Measurements from ENCODE around the gene BIRC2.
"Not testable (repeated sequence)": the region's sequence is repeated elsewhere in the genome, so short reads cannot be mapped to it uniquely, and the experiment has no call there.

The BIRC2 gene

DNA sequence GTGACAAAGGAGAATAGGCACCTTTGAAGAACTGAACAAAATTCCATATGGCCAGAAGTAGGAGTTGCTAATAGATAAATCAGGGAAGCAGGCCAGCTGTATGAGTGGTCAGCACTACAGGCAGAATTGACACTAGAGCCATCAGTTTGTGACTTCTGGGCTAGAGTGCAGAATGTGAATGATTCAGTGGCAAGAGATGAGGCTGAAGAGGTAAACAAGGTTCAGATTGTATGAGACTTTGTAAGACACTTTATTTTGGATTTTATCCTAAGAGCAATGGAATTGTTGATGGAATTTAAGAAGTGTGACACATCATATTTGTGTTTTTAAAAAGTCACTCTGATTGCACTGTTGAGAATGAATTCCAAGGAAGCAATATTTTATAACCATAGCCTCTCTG is 16.8 kb upstream of the BIRC2 start:
- DNase-seq (ENCODE audit: extremely low spot score): no peak
- ChIA-PET CTCF (no interaction called here), POLR2A (no interaction called here)
- TF ChIP-seq ELF4 (IDR thresholded peaks at IDR 0.05): no peak

- ChIA-PET CTCF (interaction anchor here (2.4 kb wide), 1 partner anchor 11 kb away, joined by 12 read pairs; no protein-coding TSS in a partner anchor), POLR2A (no interaction called here)
- TF ChIP-seq FOXM1 (IDR thresholded peaks at IDR 0.05; ENCODE audit: borderline replicate concordance) (no peak), FOXA1 (IDR thresholded peaks at IDR 0.05) (no peak), PKNOX1 (IDR thresholded peaks at IDR 0.05) (no peak), FOXK2 (IDR thresholded peaks at IDR 0.05) (no peak), ELF4 (IDR thresholded peaks at IDR 0.05) (no peak), CTBP1 (IDR thresholded peaks at IDR 0.05; ENCODE audit: borderline replicate concordance) (no peak), LEF1 (IDR thresholded peaks at IDR 0.05; ENCODE audit: borderline replicate concordance) (no peak), L3MBTL2 (conservative IDR thresholded peaks at IDR 0.05) (no peak), ZNF384 (IDR thresholded peaks at IDR 0.05) (no peak)
- no peak for DNase-seq (ENCODE audit: extremely low spot score)
These were observed 15.7 kb upstream of the BIRC2 start for GRCh38 chr11:102331341-102331740.

DNA sequence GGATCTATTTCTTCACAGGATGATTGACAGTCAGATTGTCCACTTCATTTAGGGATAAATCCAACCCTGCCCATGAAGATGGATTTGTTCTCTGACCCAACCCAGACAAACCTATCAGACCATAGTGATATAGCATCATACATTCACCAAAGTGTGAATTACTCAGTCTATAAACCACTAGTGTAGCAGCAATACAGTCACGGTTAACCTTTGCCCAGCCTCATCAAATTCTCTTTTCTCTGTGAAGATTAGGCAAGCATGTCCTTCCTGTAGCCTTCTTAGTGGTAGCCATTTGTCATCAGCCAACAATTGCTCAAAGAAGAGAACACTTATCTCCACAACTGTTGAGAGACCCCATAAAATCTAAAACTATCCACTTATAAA is 14.4 kb upstream of the BIRC2 start:
- ChIA-PET CTCF (interaction anchor here (2.4 kb wide), 1 partner anchor 9 kb away, joined by 12 read pairs; no protein-coding TSS in a partner anchor), POLR2A (no interaction called here)
- no peak for DNase-seq (ENCODE audit: extremely low spot score)
- TF ChIP-seq PKNOX1 (IDR thresholded peaks at IDR 0.05): 0 out of 2 replicates have a peak, but pooled peaks have one; percentile 32
- no peak for TF ChIP-seq CTBP1 (IDR thresholded peaks at IDR 0.05; ENCODE audit: borderline replicate concordance)
- TF ChIP-seq LEF1 (IDR thresholded peaks at IDR 0.05; ENCODE audit: borderline replicate concordance): no peak

DNA sequence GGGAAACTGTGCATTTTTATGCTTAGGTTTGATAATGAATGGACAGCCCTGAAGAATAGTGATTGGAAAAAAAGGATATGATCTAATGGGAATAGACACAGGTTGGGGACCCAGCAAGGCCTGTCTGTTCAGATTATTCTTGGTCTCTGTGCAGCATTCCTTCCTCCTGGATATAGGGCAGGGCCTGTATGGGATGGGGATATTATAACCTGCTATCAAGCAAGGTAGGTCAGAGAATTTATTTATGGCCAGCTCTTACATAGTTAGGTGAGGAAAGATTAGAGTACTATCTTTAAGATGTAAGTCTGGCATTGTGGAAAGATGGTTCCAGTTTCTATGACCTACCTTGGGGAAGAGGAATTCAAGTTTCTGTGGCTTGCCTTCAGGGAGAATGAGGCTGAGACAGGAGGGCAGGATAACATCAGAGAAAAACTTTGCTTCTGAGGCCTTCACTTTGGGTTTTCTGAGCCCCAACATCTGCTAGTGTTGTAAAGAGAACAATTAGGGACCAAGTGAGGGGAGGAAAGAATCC is 8.5 kb upstream of the BIRC2 start:
- CTCF ChIA-PET: no interaction called here
- POLR2A ChIA-PET: no interaction called here
- TF ChIP-seq CTBP1 (IDR thresholded peaks at IDR 0.05; ENCODE audit: borderline replicate concordance) (no peak), SUZ12 (IDR thresholded peaks at IDR 0.05) (no peak), FOXM1 (IDR thresholded peaks at IDR 0.05; ENCODE audit: borderline replicate concordance) (no peak), ZNF384 (IDR thresholded peaks at IDR 0.05) (no peak), FOXA1 (IDR thresholded peaks at IDR 0.05) (no peak), FOXK2 (IDR thresholded peaks at IDR 0.05) (no peak), ARNT (IDR thresholded peaks at IDR 0.05) (no peak), BHLHE40 (IDR thresholded peaks at IDR 0.05; ENCODE audit: borderline replicate concordance) (no peak), PKNOX1 (IDR thresholded peaks at IDR 0.05) (no peak), LEF1 (IDR thresholded peaks at IDR 0.05; ENCODE audit: borderline replicate concordance) (no peak)
- no peak for DNase-seq (ENCODE audit: extremely low spot score)

GRCh38 chr11:102341311-102341710 is 5.7 kb upstream of the BIRC2 start:
- CTCF ChIA-PET: interaction anchor here (1.1 to 3.4 kb wide), 9 partner anchors 9 to 325 kb away, joined by 3 to 17 read pairs (median 11); no protein-coding TSS in a partner anchor
- POLR2A ChIA-PET; DNase-seq (ENCODE audit: extremely low spot score): not testable (repeated sequence)

- DNase-seq (ENCODE audit: extremely low spot score): peak; percentile 67
- ChIA-PET POLR2A (no interaction called here), CTCF (interaction anchor here (0.6 to 3.4 kb wide), 14 partner anchors 9 to 324 kb away, joined by 3 to 17 read pairs (median 5); no protein-coding TSS in a partner anchor)
- TF ChIP-seq PKNOX1 (IDR thresholded peaks at IDR 0.05) (peak; percentile 55), FOXK2 (IDR thresholded peaks at IDR 0.05) (no peak)
These were observed 5.1 kb upstream of the BIRC2 start for GRCh38 chr11:102341844-102342318.

DNA sequence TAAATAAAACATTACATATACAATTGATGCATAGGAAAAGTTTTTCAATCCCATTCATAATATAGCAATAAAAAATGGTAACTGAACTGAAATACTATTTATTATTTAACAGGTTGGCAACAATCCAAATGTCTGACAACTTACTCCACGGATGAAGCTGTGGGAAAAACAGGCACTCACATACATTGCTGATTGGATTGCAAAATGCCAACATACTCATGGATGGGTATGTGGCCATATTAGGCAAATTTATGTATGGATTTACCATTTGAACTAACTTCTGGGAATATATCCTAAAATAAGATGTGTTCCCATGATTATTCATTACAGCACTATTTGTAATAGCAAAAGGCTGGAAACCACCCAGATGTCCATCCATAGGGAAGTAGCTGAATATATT is 3.2 kb upstream of the BIRC2 start:
- no peak for DNase-seq (ENCODE audit: extremely low spot score)
- TF ChIP-seq ELF4 (IDR thresholded peaks at IDR 0.05): no peak
- ChIA-PET CTCF (interaction anchor here (0.7 to 3.4 kb wide), 3 partner anchors 52 to 322 kb away, joined by 3 to 16 read pairs (median 8); no protein-coding TSS in a partner anchor), POLR2A (no interaction called here)

- DNase-seq (ENCODE audit: extremely low spot score): no peak
- TF ChIP-seq PKNOX1 (IDR thresholded peaks at IDR 0.05) (peak; percentile 37; the same call in 1 of the 2 replicates), FOXM1 (IDR thresholded peaks at IDR 0.05; ENCODE audit: borderline replicate concordance) (no peak)
- CTCF ChIA-PET: interaction anchor here (0.7 to 2.7 kb wide), 2 partner anchors 45 to 267 kb away, joined by 3 to 8 read pairs; no protein-coding TSS in a partner anchor
- POLR2A ChIA-PET: no interaction called here
These were observed 1.1 kb upstream of the BIRC2 start for GRCh38 chr11:102345904-102346303.

Data from HEK293T (cell line).